ENCODE results near the gene CPB2. TPM values are rescaled to one million over a fixed set of nuclear protein-coding genes. Genes with fewer than 3 reads are reported as not detected.

The CPB2 gene
- total RNA-seq, 2 donors from 2014 or later = not detected

DNA sequence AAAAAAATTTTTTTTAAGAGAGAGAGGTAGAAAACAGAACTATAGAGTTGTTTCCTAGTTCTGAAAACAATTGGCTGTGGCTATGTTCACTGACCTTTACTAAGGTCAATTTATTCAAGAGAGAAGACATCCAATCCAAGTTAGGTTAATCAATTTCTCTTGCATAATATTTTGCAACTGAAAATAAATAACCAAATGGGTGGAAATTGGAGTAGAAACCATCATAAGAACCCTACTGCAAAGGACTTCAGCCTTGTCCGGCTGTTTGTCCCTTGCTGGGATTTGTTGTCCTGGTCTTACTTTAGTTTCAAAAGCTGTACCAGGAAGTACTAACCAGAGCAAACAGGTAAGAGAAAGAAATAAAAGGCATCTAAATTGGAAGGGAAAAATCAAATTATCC is 29.0 kb downstream of the CPB2 start:
- Histone ChIP-seq H3K9me3 (ENCODE audit: control insufficient read depth, low read length) (no peaks in the 10 kb centered on the region), H3K27ac (ENCODE audit: low read depth, low read length) (no peak overlapping the region), H3K9ac (ENCODE audit: extremely low read depth, low read length, poor library complexity, severe bottlenecking) (no peak overlapping the region), H3K27me3 (ENCODE audit: control insufficient read depth, insufficient read depth, low read length, poor library complexity, severe bottlenecking) (no peaks in the 10 kb centered on the region), H3K4me1 (ENCODE audit: control insufficient read depth, insufficient read depth, low read length) (no peaks in the 10 kb centered on the region), H3K4me3 (ENCODE audit: low read length) (no peak overlapping the region), H3K36me3 (ENCODE audit: control insufficient read depth, insufficient read depth, low read length) (no peaks in the 10 kb centered on the region)
- WGBS, 2 experiments (ENCODE audit: insufficient coverage in 1 of 2, insufficient read length in 1 of 2) = 89 to 100% methylated on average over 1 of the region's 1 CpG
- no peak overlapping the region for H3K4me3 Mint-ChIP-seq
- H3K9me3 Mint-ChIP-seq = peaks cover 6% of the 10 kb centered on the region
- DNase-seq = no peak
- no peaks in the 10 kb centered on the region for H3K36me3 Mint-ChIP-seq (ENCODE audit: low read depth)
- no peaks in the 10 kb centered on the region for H3K27me3 Mint-ChIP-seq (ENCODE audit: insufficient read depth)
- H3K27ac Mint-ChIP-seq = no peak overlapping the region
- peaks cover 6% of the 10 kb centered on the region for H3K4me1 Mint-ChIP-seq
- TF ChIP-seq, protein P1, sequence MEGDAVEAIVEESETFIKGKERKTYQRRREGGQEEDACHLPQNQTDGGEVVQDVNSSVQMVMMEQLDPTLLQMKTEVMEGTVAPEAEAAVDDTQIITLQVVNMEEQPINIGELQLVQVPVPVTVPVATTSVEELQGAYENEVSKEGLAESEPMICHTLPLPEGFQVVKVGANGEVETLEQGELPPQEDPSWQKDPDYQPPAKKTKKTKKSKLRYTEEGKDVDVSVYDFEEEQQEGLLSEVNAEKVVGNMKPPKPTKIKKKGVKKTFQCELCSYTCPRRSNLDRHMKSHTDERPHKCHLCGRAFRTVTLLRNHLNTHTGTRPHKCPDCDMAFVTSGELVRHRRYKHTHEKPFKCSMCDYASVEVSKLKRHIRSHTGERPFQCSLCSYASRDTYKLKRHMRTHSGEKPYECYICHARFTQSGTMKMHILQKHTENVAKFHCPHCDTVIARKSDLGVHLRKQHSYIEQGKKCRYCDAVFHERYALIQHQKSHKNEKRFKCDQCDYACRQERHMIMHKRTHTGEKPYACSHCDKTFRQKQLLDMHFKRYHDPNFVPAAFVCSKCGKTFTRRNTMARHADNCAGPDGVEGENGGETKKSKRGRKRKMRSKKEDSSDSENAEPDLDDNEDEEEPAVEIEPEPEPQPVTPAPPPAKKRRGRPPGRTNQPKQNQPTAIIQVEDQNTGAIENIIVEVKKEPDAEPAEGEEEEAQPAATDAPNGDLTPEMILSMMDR (conservative IDR thresholded peaks at IDR 0.05) = no peak

DNA sequence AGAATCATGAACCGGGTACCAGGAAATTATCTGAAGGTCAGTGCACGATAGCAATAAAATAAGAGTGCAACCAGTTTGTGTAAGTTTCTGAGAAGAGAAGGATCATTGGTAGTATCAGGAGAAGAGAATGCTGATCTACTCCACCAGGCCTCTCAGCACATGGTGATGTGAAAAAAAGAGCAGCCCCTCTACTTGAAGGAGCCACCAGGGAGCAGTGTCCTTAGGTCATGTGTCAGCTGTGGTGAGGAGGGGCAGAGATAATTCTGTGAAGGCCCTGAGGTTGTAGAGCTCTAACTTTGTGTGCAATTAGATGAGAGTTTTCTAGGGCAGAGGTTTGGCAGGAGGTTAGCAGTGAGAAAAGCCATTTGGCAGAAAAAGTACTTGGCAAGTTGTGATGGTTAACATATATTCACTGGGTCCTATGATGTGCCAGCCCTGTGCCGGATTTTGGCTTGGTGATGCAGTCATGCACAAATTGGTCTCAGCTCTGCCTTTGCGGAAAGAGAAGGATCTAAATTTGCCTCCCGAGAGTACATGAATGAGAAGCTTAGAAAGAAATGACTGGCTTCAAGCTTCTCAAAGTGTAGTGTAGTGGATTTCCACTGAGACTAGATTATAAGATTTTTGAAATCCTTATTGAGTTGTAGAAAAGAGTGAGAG is 33.1 kb downstream of the CPB2 start:
- Mint-ChIP-seq H3K27me3 (ENCODE audit: insufficient read depth) (no peaks in the 10 kb centered on the region), H3K4me1 (no peaks in the 10 kb centered on the region), H3K9me3 (peaks cover 6% of the 10 kb centered on the region), H3K4me3 (no peak overlapping the region), H3K27ac (no peak overlapping the region), H3K36me3 (ENCODE audit: low read depth) (no peaks in the 10 kb centered on the region)
- peak; percentile 71 for DNase-seq
- TF ChIP-seq, protein P1 (conservative IDR thresholded peaks at IDR 0.05) = peak; percentile 75
- Histone ChIP-seq H3K4me3 (ENCODE audit: low read length) (no peak overlapping the region), H3K27ac (ENCODE audit: low read depth, low read length) (no peak overlapping the region), H3K27me3 (ENCODE audit: control insufficient read depth, insufficient read depth, low read length, poor library complexity, severe bottlenecking) (no peaks in the 10 kb centered on the region), H3K9me3 (ENCODE audit: control insufficient read depth, low read length) (no peaks in the 10 kb centered on the region), H3K4me1 (ENCODE audit: control insufficient read depth, insufficient read depth, low read length) (no peaks in the 10 kb centered on the region), H3K9ac (ENCODE audit: extremely low read depth, low read length, poor library complexity, severe bottlenecking) (no peak overlapping the region), H3K36me3 (ENCODE audit: control insufficient read depth, insufficient read depth, low read length) (no peaks in the 10 kb centered on the region)
- WGBS, 2 experiments (ENCODE audit: insufficient coverage in 1 of 2, insufficient read length in 1 of 2) = 90 to 100% methylated on average over 3 to 5 of the region's 5 CpGs

DNA sequence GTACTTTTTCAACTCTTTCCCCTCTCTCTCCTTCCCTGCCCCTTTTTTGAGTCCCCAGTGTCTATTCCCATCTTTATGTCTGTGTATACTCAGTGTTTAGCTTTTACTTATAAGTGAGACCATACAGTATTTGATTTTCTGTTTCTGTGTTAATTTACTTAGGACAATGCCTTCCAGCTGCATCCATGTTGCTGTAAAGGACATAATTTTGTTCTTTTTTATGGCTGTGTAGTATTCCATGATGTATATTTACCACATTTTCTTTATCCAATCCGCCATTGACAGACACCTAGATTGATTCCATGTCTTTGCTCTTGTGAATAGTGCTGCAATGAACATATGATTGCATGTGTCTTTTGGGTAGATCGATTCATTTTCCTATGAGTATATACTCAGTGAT is 41.5 kb downstream of the CPB2 start:
- H3K27me3 Mint-ChIP-seq (ENCODE audit: insufficient read depth) = no peaks in the 10 kb centered on the region
- Histone ChIP-seq H3K4me1 (ENCODE audit: control insufficient read depth, insufficient read depth, low read length) (no peaks in the 10 kb centered on the region), H3K9me3 (ENCODE audit: control insufficient read depth, low read length) (no peaks in the 10 kb centered on the region), H3K36me3 (ENCODE audit: control insufficient read depth, insufficient read depth, low read length) (no peaks in the 10 kb centered on the region), H3K9ac (ENCODE audit: extremely low read depth, low read length, poor library complexity, severe bottlenecking) (no peak overlapping the region), H3K4me3 (ENCODE audit: low read length) (no peak overlapping the region), H3K27ac (ENCODE audit: low read depth, low read length) (no peak overlapping the region), H3K27me3 (ENCODE audit: control insufficient read depth, insufficient read depth, low read length, poor library complexity, severe bottlenecking) (no peaks in the 10 kb centered on the region)
- H3K4me1 Mint-ChIP-seq = peaks cover 4% of the 10 kb centered on the region
- no peaks in the 10 kb centered on the region for H3K9me3 Mint-ChIP-seq
- no peak for DNase-seq
- TF ChIP-seq, protein P1 (conservative IDR thresholded peaks at IDR 0.05) = no peak
- WGBS, 2 experiments (ENCODE audit: insufficient coverage in 1 of 2, insufficient read length in 1 of 2) = 74 to 88% methylated on average over 1 to 2 of the region's 2 CpGs
- no peaks in the 10 kb centered on the region for H3K36me3 Mint-ChIP-seq (ENCODE audit: low read depth)
- no peak overlapping the region for H3K27ac Mint-ChIP-seq
- no peak overlapping the region for H3K4me3 Mint-ChIP-seq
